BLaER1 (cell line): ENCODE data around the gene PCDHGB1.
"Not testable (repeated sequence)": the region's sequence is repeated elsewhere in the genome, so short reads cannot be mapped to it uniquely, and the experiment has no call there.

Experiments used
- H3K27ac ChIP-seq: shearing (Covaris generic); formaldehyde crosslinking; 2 replicates; pipeline ENCODE4 v1.8.1; 2022
- H3K27me3 ChIP-seq: shearing (Covaris generic); formaldehyde crosslinking; 2 replicates; pipeline ENCODE4 v1.8.1; 2022
- H3K36me3 ChIP-seq: shearing (Covaris generic); formaldehyde crosslinking; 2 replicates; pipeline ENCODE4 v1.8.1; 2022
- H3K4me1 ChIP-seq: shearing (Covaris generic); formaldehyde crosslinking; 2 replicates; pipeline ENCODE4 v1.8.1; 2022
- H3K4me2 ChIP-seq: shearing (Covaris generic); formaldehyde crosslinking; 2 replicates; pipeline ENCODE4 v1.8.1; 2022
- H3K4me3 ChIP-seq: shearing (Covaris generic); formaldehyde crosslinking; 2 replicates; pipeline ENCODE4 v1.8.1; 2022
- H3K9ac ChIP-seq: shearing (Covaris generic); formaldehyde crosslinking; 2 replicates; pipeline ENCODE4 v1.8.1; 2022
- H3K9me3 ChIP-seq: shearing (Covaris generic); formaldehyde crosslinking; 2 replicates; pipeline ENCODE4 v1.8.1; 2022
- H4K20me1 ChIP-seq: shearing (Covaris generic); formaldehyde crosslinking; 2 replicates; pipeline ENCODE4 v1.8.1; 2022
- Cebpa-rat ChIP-seq: shearing (Covaris generic); IDR thresholded peaks from 2 replicates; pipeline ENCODE4 v1.8.1; 2022

Gene PCDHGB1

DNA sequence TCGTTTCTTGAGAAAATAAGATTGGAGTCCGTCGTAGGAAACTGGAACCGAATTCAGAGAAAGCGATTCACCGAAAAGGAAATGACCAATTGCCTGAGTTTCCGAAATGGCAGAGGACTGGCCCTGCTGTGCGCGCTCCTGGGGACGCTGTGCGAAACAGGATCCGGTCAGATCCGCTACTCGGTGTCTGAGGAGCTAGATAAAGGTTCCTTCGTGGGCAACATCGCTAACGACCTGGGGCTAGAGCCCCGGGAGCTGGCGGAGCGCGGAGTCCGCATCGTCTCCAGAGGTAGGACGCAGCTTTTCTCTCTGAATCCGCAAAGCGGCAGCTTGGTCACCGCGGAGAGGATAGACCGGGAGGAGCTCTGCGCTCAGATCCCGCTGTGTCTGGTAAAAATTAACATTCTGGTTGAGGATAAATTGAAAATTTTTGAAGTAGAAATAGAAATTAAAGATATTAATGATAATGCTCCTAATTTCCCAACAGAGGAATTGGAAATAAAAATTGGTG is 5.9 kb upstream of the PCDHGB1 start:
- no peak for TF ChIP-seq Cebpa-rat
- no peak overlapping the region for H3K4me3 ChIP-seq
- peaks cover 87% of the 10 kb centered on the region for H3K9me3 ChIP-seq
- H4K20me1 ChIP-seq, result no peaks in the 10 kb centered on the region
- H3K27me3 ChIP-seq, result no peaks in the 10 kb centered on the region
- no peak overlapping the region for H3K9ac ChIP-seq
- H3K27ac ChIP-seq, result no peak overlapping the region
- no peaks in the 10 kb centered on the region for H3K4me1 ChIP-seq
- no peak overlapping the region for H3K4me2 ChIP-seq
- 0 out of 2 replicates have a peak, but pooled peaks cover 10% of the 10 kb centered on the region for H3K36me3 ChIP-seq

DNA sequence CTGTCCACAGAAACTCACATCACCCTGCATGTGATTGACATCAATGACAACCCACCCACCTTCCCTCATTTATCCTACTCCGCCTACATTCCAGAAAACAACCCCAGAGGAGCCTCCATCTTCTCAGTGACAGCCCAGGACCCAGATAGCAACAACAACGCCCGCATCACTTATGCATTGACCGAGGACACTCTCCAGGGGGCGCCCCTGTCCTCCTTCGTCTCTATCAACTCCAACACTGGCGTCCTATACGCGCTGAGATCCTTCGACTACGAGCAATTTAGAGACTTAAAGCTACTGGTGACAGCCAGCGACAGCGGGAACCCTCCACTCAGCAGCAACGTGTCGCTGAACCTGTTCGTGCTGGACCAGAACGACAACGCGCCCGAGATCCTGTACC is 4.6 kb upstream of the PCDHGB1 start:
- no peaks in the 10 kb centered on the region for H3K4me1 ChIP-seq
- H3K4me2 ChIP-seq, result no peak overlapping the region
- no peaks in the 10 kb centered on the region for H4K20me1 ChIP-seq
- H3K36me3 ChIP-seq, result 0 out of 2 replicates have a peak, but pooled peaks cover 6% of the 10 kb centered on the region
- H3K4me3 ChIP-seq, result no peak overlapping the region
- TF ChIP-seq Cebpa-rat, result no peak
- no peaks in the 10 kb centered on the region for H3K27me3 ChIP-seq
- H3K27ac ChIP-seq, result no peak overlapping the region
- peaks cover 84% of the 10 kb centered on the region for H3K9me3 ChIP-seq
- H3K9ac ChIP-seq, result no peak overlapping the region

DNA sequence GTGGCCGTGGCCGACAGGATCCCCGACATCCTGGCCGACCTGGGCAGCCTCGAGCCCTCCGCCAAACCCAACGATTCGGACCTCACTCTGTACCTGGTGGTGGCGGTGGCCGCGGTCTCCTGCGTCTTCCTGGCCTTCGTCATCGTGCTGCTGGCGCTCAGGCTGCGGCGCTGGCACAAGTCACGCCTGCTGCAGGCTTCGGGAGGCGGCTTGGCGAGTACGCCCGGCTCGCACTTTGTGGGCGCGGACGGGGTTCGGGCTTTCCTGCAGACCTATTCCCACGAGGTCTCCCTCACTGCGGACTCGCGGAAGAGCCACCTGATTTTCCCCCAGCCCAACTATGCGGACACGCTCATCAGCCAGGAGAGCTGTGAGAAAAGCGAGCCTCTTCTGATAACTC is 3.9 kb upstream of the PCDHGB1 start:
- not testable (repeated sequence) for H3K4me2 ChIP-seq
- H3K9me3 ChIP-seq, result peaks cover 84% of the 10 kb centered on the region

DNA sequence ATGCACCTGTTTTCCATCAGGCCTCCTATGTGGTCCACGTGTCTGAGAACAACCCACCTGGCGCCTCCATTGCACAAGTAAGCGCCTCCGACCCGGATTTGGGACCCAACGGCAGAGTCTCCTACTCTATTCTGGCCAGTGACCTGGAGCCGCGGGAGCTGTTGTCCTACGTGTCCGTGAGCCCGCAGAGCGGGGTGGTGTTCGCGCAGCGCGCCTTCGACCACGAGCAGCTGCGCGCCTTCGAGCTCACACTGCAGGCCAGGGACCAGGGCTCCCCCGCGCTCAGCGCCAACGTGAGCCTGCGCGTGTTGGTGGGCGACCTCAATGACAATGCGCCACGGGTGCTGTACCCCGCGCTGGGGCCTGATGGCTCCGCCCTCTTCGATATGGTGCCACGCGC is 1.7 kb downstream of the PCDHGB1 start:
- no peak for TF ChIP-seq Cebpa-rat
- Histone ChIP-seq H3K27ac (no peak overlapping the region), H3K4me1 (no peaks in the 10 kb centered on the region), H3K4me2 (no peak overlapping the region), H3K36me3 (no peaks in the 10 kb centered on the region), H3K4me3 (no peak overlapping the region), H4K20me1 (no peaks in the 10 kb centered on the region), H3K9me3 (peaks cover 79% of the 10 kb centered on the region), H3K27me3 (no peaks in the 10 kb centered on the region), H3K9ac (no peak overlapping the region)

More for the DNA sequence above, 3.9 kb upstream of the PCDHGB1 start:
- not testable (repeated sequence) for H4K20me1 ChIP-seq, H3K4me3 ChIP-seq, H3K27ac ChIP-seq, H3K4me1 ChIP-seq, H3K27me3 ChIP-seq, H3K36me3 ChIP-seq, H3K9ac ChIP-seq

DNA sequence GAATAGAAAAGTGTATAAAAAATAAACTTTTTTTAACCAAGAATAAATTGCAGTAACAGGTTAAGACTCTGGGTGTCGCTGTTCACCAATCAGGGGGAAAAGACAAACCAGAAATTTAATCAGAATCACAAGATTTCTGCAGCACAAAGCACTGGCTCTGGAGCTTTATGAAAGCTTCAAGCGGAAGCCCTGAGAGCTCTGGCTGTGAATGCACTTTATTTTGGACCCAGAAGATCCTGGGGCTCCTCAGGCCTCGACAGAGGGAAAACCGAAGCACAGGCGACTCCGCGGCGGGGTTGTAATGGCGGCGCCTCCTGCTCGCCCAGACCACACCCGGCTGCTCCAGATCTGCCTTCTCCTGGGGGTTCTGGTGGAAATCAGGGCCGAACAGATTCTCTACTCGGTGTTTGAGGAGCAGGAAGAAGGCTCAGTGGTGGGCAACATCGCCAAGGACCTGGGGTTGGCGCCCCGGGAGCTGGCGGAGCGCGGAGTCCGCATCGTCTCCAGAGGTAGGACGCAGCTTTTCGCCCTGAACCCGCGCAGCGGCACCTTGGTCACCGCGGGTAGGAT is 5.1 kb downstream of the PCDHGB1 start, which contains the start of gene PCDHGA4:
PCDHGA4 (plus strand) TSS at position 122 of the 570 bp plus-strand sequence; CDS start at position 209, 87 bp downstream.
- Histone ChIP-seq H3K4me3 (no peak within 1 kb of the TSS), H3K4me2 (no peak within 1 kb of the TSS), H3K9ac (no peak within 1 kb of the TSS)

DNA sequence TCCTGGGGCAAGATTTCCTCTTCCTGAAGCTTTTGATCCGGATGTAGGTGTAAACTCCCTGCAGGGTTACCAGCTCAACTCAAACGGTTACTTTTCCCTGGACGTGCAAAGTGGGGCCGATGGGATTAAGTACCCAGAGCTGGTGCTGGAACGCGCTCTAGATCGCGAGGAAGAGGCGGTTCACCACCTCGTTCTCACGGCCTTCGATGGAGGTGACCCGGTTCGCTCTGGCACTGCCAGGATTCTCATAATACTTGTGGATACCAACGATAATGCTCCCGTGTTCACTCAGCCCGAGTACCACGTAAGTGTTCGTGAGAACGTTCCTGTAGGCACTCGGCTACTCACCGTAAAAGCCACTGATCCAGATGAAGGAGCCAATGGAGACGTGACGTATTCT is 5.7 kb downstream of the PCDHGB1 start:
- Histone ChIP-seq H3K4me1 (no peaks in the 10 kb centered on the region), H3K9me3 (peaks cover 67% of the 10 kb centered on the region), H4K20me1 (no peaks in the 10 kb centered on the region), H3K36me3 (no peaks in the 10 kb centered on the region), H3K27me3 (no peaks in the 10 kb centered on the region), H3K4me3 (no peak overlapping the region), H3K27ac (no peak overlapping the region), H3K9ac (no peak overlapping the region), H3K4me2 (no peak overlapping the region)
- TF ChIP-seq Cebpa-rat, result no peak

More for the DNA sequence above, 5.1 kb downstream of the PCDHGB1 start, which contains the start of gene PCDHGA4:
- Histone ChIP-seq H3K4me1 (no peaks in the 10 kb centered on the region), H3K27ac (no peak within 1 kb of the TSS), H3K36me3 (no peaks in the 10 kb centered on the region), H3K27me3 (no peaks in the 10 kb centered on the region), H4K20me1 (no peaks in the 10 kb centered on the region), H3K9me3 (peaks cover 67% of the 10 kb centered on the region)
- no peak for TF ChIP-seq Cebpa-rat

DNA sequence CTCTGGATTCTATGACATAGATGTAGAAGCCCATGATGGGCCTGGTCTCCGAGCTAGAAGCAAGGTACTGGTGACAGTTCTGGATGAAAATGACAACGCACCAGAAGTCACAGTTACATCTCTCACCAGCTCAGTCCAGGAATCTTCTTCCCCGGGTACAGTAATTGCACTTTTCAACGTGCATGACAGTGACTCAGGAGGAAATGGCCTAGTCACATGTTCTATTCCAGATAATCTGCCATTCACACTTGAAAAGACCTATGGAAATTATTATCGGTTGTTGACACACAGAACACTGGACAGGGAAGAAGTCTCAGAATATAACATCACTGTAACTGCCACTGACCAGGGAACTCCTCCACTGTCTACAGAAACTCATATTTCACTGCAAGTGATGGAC is 6.2 kb downstream of the PCDHGB1 start:
- no peak overlapping the region for H3K4me3 ChIP-seq
- H3K4me1 ChIP-seq, result no peaks in the 10 kb centered on the region
- H3K27me3 ChIP-seq, result no peaks in the 10 kb centered on the region
- H3K9me3 ChIP-seq, result peaks cover 67% of the 10 kb centered on the region
- H4K20me1 ChIP-seq, result no peaks in the 10 kb centered on the region
- no peak for TF ChIP-seq Cebpa-rat
- no peak overlapping the region for H3K27ac ChIP-seq
- H3K4me2 ChIP-seq, result no peak overlapping the region
- H3K9ac ChIP-seq, result no peak overlapping the region
- H3K36me3 ChIP-seq, result no peaks in the 10 kb centered on the region

DNA sequence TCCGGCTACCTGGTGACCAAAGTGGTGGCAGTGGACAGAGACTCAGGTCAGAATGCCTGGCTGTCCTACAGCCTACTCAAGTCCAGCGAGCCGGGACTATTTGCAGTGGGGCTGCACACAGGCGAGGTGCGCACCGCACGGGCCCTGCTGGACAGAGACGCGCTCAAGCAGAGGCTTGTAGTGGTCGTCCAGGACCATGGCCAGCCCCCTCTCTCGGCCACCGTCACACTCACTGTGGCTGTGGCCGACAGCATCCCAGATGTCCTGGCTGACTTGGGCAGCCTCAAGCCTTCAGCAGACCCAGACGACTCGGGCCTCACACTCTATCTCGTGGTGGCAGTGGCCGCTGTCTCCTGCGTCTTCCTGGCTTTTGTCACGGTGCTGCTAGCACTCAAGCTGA is 7.1 kb downstream of the PCDHGB1 start:
- H3K36me3 ChIP-seq, result no peaks in the 10 kb centered on the region
- peaks cover 67% of the 10 kb centered on the region for H3K9me3 ChIP-seq
- no peaks in the 10 kb centered on the region for H3K27me3 ChIP-seq
- H3K27ac ChIP-seq, result no peak overlapping the region
- H3K4me2 ChIP-seq, result no peak overlapping the region
- no peak overlapping the region for H3K9ac ChIP-seq
- no peaks in the 10 kb centered on the region for H3K4me1 ChIP-seq
- no peaks in the 10 kb centered on the region for H4K20me1 ChIP-seq
- TF ChIP-seq Cebpa-rat, result no peak
- H3K4me3 ChIP-seq, result no peak overlapping the region

DNA sequence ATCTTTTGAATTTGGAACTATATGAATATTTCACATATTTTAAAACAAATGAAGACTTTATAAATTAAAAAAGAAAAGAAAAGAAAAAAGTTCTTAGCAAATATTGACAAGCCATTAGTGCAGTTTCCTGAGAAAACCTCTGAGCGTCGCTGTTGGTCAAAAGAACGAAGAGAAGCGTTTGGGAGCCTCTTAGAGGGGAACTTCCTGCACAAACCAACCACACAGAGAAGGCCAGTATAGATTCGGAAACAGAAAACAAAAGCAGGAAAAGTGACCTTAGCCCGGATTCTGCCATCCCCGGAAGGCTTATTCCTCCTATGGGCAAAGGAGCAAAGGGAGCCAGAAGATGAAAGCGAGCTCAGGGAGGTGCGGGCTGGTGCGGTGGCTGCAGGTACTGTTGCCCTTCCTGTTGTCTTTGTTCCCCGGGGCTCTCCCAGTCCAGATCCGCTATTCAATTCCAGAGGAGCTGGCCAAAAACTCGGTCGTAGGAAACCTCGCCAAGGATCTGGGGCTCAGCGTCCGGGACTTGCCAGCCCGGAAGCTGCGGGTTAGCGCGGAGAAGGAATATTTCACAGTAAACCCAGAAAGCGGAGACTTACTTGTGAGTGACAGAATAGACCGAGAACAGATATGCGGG is 10.0 kb downstream of the PCDHGB1 start, which contains the start of gene PCDHGB2:
PCDHGB2 (plus strand) TSS at position 205 of the 637 bp plus-strand sequence; CDS start at position 347, 142 bp downstream.
- Histone ChIP-seq H3K36me3 (no peaks in the 10 kb centered on the region), H3K9me3 (peaks cover 78% of the 10 kb centered on the region), H3K9ac (no peak within 1 kb of the TSS), H4K20me1 (no peaks in the 10 kb centered on the region), H3K4me1 (no peaks in the 10 kb centered on the region), H3K27me3 (no peaks in the 10 kb centered on the region), H3K4me3 (peak within 1 kb of the TSS; percentile 44), H3K27ac (no peak within 1 kb of the TSS), H3K4me2 (no peak within 1 kb of the TSS)
- no peak for TF ChIP-seq Cebpa-rat

DNA sequence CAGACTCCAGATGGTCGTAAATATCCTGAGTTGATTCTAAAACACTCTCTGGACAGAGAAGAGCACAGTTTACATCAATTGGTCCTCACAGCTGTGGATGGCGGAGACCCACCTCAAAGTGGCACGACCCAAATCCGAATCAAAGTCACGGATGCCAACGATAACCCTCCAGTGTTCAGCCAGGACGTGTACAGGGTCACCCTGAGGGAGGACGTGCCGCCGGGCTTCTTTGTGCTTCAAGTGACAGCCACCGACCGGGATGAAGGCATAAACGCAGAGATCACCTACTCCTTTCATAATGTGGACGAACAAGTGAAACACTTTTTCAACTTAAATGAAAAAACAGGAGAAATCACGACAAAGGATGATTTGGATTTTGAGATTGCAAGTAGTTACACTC is 10.8 kb downstream of the PCDHGB1 start:
- TF ChIP-seq Cebpa-rat, result no peak
- H4K20me1 ChIP-seq, result no peaks in the 10 kb centered on the region
- H3K4me3 ChIP-seq, result no peak overlapping the region
- H3K27ac ChIP-seq, result no peak overlapping the region
- no peaks in the 10 kb centered on the region for H3K27me3 ChIP-seq
- H3K9me3 ChIP-seq, result peaks cover 78% of the 10 kb centered on the region
- H3K4me1 ChIP-seq, result no peaks in the 10 kb centered on the region
- H3K36me3 ChIP-seq, result no peaks in the 10 kb centered on the region
- H3K4me2 ChIP-seq, result no peak overlapping the region
- H3K9ac ChIP-seq, result no peak overlapping the region
